Activated CD4-positive, alpha-beta memory T cell treated with anti-CD3 and anti-CD28 coated beads, Interleukin-2, amount 10 ng/mL, durations not matched to agents 7 days and 5 days (primary cell): ENCODE results near the gene CTBP1. TPM values are rescaled to one million over a fixed set of nuclear protein-coding genes. Genes with fewer than 3 reads are reported as not detected.

Experiments
- CTCF ChIA-PET: fragments of 350-600 bp; sonication (Branson Sonifier 250); formaldehyde crosslinking; loops from one replicate; lab custom pipeline; 2021; ENCODE audit warnings: antibody characterized with exemption, inconsistent platforms; lab: Charles Lee
- POLR2A ChIA-PET: fragments of 350-600 bp; sonication (Branson Sonifier 250); formaldehyde crosslinking; loops from one replicate; lab custom pipeline; 2021; ENCODE audit warnings: antibody characterized with exemption; lab: Charles Lee
- DNase-seq: peaks from one replicate; pipeline ENCODE4 v3.0.0-alpha.2; 2020
- H3K27ac Mint-ChIP-seq: one replicate; pipeline ENCODE4 v1.8.0; 2021; ENCODE audit warnings: mild to moderate bottlenecking, mixed read lengths
- H3K27me3 Mint-ChIP-seq: one replicate; pipeline ENCODE4 v1.8.0; 2021; ENCODE audit warnings: mixed read lengths
- H3K36me3 Mint-ChIP-seq: one replicate; pipeline ENCODE4 v1.8.0; 2021; ENCODE audit warnings: low read depth, mixed read lengths
- H3K4me1 Mint-ChIP-seq: one replicate; pipeline ENCODE4 v1.8.0; 2021; ENCODE audit warnings: mixed read lengths
- H3K4me3 Mint-ChIP-seq: one replicate; pipeline ENCODE4 v1.8.0; 2021; ENCODE audit warnings: mild to moderate bottlenecking, mixed read lengths
- H3K9me3 Mint-ChIP-seq: one replicate; pipeline ENCODE4 v1.8.0; 2021; ENCODE audit warnings: mixed read lengths
- total RNA-seq, 2 experiments: library from RNA; stranded (reverse); gene quantifications; one replicate each; pipeline ENCODE4 v1.2.3, GENCODE V29; 2021

The CTBP1 gene
- total RNA-seq, 2 experiments from 2014 or later, result 209 to 221 TPM

DNA sequence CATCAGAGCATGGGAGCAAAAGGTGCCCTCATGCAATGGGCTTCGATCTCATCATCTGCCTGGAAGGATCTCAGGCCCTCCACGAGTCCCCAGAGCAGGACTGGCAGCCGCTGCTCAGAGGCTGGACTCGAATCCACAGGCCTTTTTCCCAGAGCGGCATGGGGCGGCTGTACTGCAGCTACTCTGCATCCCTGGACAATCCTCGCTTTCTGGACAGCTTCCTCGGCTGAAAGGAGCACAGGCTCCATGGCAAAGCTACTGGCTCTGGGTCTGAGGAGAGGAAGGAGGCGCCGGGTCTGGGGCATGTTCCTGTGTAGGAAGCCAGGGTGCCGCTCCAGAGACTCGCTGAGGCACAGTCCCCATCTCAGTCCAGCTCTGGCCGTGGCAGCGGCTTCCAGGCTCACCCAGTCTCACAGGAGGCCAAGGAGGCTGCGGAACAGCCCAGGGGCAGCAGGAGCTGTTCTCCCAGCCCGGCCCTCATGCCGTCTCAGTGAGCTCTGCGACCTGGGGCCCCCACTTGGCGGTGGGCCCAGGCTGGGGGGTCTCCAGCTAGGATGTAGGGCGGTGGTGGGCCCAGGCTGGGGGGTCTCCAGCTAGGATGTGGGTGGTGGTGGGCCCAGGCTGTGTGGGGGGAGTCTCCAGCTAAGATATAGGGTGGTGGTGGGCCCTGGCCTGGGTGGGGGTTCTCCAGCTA lies 73.8 kb downstream of the CTBP1 start:
- CTCF ChIA-PET, result interaction anchor here (0.8 kb wide), 1 partner anchor 8 kb away, joined by 5 read pairs; no protein-coding TSS in a partner anchor
- Mint-ChIP-seq H3K36me3 (peaks cover 9% of the 10 kb centered on the region), H3K9me3 (peaks cover 2% of the 10 kb centered on the region), H3K27me3 (peaks cover 29% of the 10 kb centered on the region), H3K4me3 (no peak overlapping the region), H3K27ac (no peak overlapping the region), H3K4me1 (peaks cover 18% of the 10 kb centered on the region)
- DNase-seq, result no peak
- POLR2A ChIA-PET, result interaction anchor here (1.0 to 3.1 kb wide), 3 partner anchors 9 to 73 kb away, joined by 3 to 12 read pairs (median 3); no protein-coding TSS in a partner anchor

DNA sequence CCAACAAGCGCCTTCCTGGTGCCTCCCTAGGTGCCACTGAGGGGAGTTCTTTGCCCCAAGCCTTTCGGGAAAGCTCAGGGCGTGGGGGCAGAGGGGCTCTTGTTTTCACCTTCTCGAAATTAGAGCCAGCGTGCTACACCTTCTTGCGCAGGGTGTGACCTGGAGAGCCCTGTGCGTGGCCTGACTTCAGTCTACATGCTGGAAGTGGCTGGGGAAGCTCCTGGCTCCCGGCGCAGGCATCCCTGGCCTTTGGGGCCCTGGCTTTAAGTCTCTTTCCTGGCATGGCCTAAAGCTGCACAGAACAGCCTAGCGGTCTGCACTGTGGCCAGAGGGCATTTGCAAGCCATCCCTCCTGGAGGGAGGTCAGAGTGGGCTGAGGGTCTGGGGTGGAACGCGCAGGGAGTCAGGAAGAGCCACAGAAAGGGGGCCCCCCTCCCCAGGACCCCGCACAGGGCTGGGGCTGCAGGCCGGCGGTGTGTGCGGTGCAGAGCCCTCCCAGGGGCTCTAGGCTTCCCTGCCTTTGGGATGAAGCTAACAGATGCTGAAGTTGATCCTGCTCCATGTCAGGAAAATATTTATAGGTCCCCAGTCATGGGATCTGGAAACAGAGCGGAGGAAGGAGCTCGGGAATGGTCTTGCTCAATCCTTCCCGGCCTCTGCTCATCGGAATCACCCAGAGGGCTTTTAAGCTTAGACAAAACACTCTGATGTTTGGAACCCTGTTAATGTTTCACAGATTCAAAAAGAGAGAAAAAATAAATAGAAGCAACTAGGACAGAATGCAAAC lies 75.8 kb downstream of the CTBP1 start:
- no peak for DNase-seq
- H3K4me1 Mint-ChIP-seq, result peaks cover 19% of the 10 kb centered on the region
- ChIA-PET CTCF (interaction anchor here (0.8 to 1.2 kb wide), 2 partner anchors 9 to 44 kb away, joined by 3 to 4 read pairs; no protein-coding TSS in a partner anchor), POLR2A (interaction anchor here (0.8 to 3.1 kb wide), 6 partner anchors 9 to 174 kb away, joined by 3 to 12 read pairs (median 5); partner anchors contain the start of genes CTBP1 and UVSSA)
- no peak overlapping the region for H3K4me3 Mint-ChIP-seq
- no peaks in the 10 kb centered on the region for H3K36me3 Mint-ChIP-seq
- H3K27me3 Mint-ChIP-seq, result peaks cover 29% of the 10 kb centered on the region
- H3K9me3 Mint-ChIP-seq, result no peaks in the 10 kb centered on the region
- no peak overlapping the region for H3K27ac Mint-ChIP-seq

DNA sequence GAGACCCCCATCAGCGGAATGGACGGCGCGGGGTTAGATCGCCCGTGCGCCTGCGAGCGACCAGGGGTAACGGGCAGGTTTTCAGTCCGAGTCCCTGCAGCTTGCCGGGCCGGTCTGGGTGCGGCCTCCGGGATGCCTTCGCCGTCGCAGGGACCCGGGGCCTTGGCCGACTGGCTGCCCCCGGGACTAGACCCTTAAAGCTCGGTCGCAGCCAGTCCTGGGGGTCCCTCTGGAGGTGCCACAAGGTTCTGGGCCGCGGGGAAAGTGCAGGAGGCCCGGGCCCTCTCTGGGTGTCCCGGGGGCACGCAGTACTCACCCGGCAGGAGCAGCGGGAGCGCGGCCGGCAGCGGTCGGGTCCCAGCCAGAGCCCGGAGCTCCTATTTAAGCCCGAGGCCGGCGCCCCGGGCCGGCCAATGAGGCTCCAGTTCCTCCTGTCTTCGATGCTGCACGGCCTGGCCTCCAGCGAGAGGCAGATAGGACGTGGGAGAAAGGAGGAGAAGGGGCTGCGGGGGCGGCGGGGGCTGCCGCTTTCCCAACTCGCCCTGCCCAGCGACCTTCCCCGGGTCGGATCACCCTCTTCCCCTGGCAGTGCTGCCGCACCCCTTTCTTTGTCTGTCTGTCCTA lies 76.6 kb downstream of the CTBP1 start, which contains the start of gene SPON2:
SPON2 (minus strand) TSS at position 356 of the 624 bp plus-strand sequence.
- Mint-ChIP-seq H3K36me3 (no peaks in the 10 kb centered on the region), H3K4me3 (no peak within 1 kb of the TSS), H3K9me3 (no peaks in the 10 kb centered on the region), H3K27ac (no peak within 1 kb of the TSS), H3K4me1 (peaks cover 21% of the 10 kb centered on the region), H3K27me3 (peaks cover 29% of the 10 kb centered on the region)
- ChIA-PET CTCF (interaction anchor here (0.8 kb wide), 1 partner anchor 45 kb away, joined by 3 read pairs; no protein-coding TSS in a partner anchor), POLR2A (interaction anchor here (0.6 to 2.3 kb wide), 8 partner anchors 10 to 174 kb away, joined by 3 to 8 read pairs (median 4); partner anchors contain the start of gene CTBP1)
- DNase-seq, result no peak

DNA sequence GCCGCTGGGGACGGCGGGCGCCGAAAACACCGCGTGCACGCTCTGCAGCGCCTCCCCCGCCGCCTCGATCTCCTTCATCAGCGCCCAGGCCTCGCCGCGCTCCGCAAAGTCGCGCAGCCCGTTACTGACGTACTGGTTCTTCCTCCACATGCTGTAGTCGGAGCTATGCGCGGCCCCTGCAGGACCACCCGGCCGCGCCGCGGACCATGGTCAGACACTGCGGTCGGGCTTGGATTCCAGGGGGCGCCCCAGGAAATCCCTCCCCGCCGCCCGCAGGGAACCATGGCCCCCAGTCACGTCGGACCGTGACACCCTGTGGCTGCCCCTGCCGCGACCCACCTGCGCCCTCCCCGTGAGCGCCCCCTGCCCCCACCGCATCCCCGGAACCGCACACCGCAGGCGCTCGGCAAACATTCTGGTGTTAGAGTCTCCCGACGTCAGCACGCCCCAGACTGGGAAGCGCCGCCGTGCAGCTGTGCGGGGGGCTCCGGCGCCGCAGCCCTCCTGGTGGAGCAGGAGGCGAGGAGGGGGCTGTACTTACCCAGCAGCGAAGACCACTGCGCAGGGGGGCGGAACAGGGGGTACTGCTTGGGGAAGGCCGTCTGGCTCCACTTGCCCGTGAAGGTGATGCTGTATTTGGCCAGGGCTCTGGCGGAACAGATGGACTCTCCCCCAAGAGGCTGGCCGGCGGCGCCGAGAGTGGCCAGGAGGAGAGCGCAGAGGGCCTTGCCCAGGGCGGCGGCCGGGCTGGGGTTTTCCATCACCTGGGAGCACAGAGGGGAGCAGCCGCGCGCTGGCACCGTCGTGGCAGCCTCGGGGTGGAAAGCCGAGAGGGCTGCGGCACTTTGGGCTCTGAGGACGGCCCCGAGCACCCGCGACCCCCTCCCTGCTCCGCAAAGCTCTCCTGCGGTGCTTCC lies 77.4 kb downstream of the CTBP1 start:
- Mint-ChIP-seq H3K9me3 (no peaks in the 10 kb centered on the region), H3K4me1 (peaks cover 24% of the 10 kb centered on the region), H3K27ac (no peak overlapping the region), H3K4me3 (no peak overlapping the region), H3K27me3 (peaks cover 29% of the 10 kb centered on the region), H3K36me3 (no peaks in the 10 kb centered on the region)
- peak; percentile 51 for DNase-seq
- POLR2A ChIA-PET, result interaction anchor here (0.6 to 2.3 kb wide), 7 partner anchors 12 to 175 kb away, joined by 3 to 8 read pairs (median 3); no protein-coding TSS in a partner anchor
- CTCF ChIA-PET, result no interaction called here

DNA sequence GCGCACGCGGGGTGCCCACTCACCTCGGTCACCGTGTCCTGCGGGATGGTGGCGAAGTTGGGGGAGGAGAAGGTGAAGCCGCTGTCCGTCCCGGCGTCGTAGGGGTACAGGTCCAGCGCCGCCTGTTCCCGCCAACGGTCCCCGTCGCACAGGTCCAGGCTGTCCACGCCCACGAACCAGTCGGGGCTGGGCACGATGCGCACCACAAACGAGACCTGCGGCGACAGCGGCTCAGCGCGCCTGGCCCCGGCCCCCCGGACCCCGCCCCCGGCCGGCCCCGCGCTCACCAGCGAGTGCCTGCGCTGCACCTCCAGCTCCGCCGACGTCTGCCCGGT lies 78.0 kb downstream of the CTBP1 start:
- H3K27me3 Mint-ChIP-seq, result peaks cover 29% of the 10 kb centered on the region
- ChIA-PET CTCF (no interaction called here), POLR2A (interaction anchor here (0.7 kb wide), 1 partner anchor 32 kb away, joined by 3 read pairs; no protein-coding TSS in a partner anchor)
- no peak overlapping the region for H3K4me3 Mint-ChIP-seq
- no peak for DNase-seq
- no peaks in the 10 kb centered on the region for H3K36me3 Mint-ChIP-seq
- H3K4me1 Mint-ChIP-seq, result peaks cover 24% of the 10 kb centered on the region
- no peaks in the 10 kb centered on the region for H3K9me3 Mint-ChIP-seq
- H3K27ac Mint-ChIP-seq, result no peak overlapping the region

DNA sequence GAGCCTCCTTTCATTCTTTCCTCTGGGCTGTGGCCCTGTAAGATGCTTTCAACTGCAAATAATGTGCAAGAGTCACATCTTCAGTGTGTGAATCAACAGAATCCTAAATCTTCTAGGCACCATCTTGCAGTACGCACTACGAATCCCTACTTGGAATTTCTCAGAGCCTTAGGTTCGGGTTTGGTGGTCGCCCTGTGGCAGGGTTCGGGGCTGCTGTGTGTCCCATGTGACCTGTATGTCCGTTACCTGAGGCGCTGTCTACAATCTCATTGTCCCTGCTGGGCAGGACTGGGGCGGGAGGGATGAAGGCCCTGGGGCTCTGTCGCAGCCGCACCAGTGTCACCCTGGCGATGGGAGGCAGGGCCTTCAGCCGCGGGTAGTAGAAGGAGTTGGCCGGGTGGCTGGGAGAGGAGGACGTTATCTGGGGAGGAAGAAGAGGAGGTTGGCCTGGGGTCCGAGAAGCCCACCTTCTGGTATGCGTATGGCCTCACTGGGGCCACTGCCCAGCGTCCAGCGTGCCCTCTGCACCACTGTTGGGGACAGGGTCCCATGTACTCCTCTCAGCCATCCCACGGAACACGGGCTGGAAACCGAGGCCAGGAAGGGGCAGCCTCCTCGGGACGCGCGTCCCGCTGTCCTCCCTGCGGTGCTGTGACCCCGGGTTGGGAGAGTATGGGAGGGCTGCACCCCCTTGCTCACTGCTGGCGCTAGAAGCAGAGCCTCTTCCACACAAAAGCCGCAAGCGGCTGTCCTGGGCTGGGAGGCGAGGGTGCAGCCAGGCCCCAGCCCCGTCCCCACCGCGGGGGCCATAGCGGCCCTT lies 78.6 kb downstream of the CTBP1 start:
- Mint-ChIP-seq H3K4me1 (peaks cover 24% of the 10 kb centered on the region), H3K27me3 (peaks cover 29% of the 10 kb centered on the region), H3K9me3 (no peaks in the 10 kb centered on the region), H3K27ac (no peak overlapping the region), H3K36me3 (no peaks in the 10 kb centered on the region), H3K4me3 (no peak overlapping the region)
- no peak for DNase-seq
- CTCF ChIA-PET, result interaction anchor here (1.6 kb wide), 1 partner anchor 32 kb away, joined by 7 read pairs; no protein-coding TSS in a partner anchor
- POLR2A ChIA-PET, result interaction anchor here (0.9 to 4.6 kb wide), 2 partner anchors 32 to 97 kb away, joined by 3 to 39 read pairs; no protein-coding TSS in a partner anchor

DNA sequence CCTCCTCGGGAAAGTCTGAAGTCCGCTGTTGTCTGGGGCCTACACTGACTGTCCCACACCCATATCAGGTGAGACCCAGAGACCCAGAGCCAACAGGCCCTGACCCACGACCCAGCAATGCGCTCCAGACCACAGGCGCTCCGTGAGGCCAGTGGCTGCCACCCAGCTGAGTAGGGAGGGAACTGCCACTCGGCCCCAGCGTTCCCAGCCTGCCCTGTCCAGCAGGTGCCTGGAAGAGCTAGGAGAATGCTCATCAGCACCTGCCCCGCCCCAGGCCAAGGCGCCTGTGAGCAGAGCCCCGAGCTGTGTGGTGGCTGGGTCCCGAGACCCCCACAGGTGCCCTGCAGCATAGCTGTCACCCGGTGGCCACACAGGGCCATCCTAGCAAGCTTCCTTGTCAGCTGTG lies 79.2 kb downstream of the CTBP1 start:
- Mint-ChIP-seq H3K27ac (no peak overlapping the region), H3K36me3 (no peaks in the 10 kb centered on the region), H3K9me3 (no peaks in the 10 kb centered on the region), H3K27me3 (peaks cover 27% of the 10 kb centered on the region), H3K4me1 (peaks cover 24% of the 10 kb centered on the region), H3K4me3 (no peak overlapping the region)
- ChIA-PET CTCF (interaction anchor here (1.6 kb wide), 1 partner anchor 33 kb away, joined by 7 read pairs; no protein-coding TSS in a partner anchor), POLR2A (interaction anchor here (0.9 to 4.6 kb wide), 4 partner anchors 33 to 177 kb away, joined by 3 to 39 read pairs (median 8); partner anchors contain the start of genes CTBP1 and UVSSA)
- DNase-seq, result no peak

DNA sequence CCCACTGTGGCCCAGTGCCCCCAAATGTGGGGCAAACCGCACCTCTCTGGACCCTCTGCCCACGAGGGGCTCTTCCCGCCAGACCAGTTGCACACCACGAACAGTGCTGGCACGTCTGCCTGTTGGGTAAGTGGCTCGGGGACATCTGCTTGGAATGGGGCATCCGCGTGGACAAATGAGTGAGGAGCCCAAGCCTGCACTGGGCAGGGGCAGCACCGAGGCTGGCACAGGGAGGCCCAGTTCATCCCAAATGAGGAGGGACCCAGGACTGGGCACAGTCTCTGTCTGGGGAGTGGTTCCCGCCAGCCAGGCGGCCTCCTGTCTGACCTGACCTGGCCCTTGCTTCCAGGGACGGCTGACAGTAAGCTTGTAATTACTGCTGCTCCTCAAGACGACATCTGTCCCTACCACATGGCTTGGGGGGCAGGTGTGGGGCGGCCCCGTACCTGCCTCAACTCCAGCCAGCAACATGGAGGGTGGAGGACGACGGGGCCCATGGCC lies 79.7 kb downstream of the CTBP1 start:
- Mint-ChIP-seq H3K4me3 (peak overlapping the region; percentile 32), H3K9me3 (no peaks in the 10 kb centered on the region), H3K27ac (no peak overlapping the region), H3K27me3 (peaks cover 26% of the 10 kb centered on the region), H3K4me1 (peaks cover 24% of the 10 kb centered on the region), H3K36me3 (no peaks in the 10 kb centered on the region)
- CTCF ChIA-PET, result interaction anchor here (0.8 to 3.9 kb wide), 4 partner anchors 9 to 48 kb away, joined by 3 to 14 read pairs (median 5); no protein-coding TSS in a partner anchor
- POLR2A ChIA-PET, result interaction anchor here (0.9 to 4.6 kb wide), 5 partner anchors 15 to 178 kb away, joined by 3 to 39 read pairs (median 10); partner anchors contain the start of genes CTBP1 and UVSSA
- DNase-seq, result no peak

DNA sequence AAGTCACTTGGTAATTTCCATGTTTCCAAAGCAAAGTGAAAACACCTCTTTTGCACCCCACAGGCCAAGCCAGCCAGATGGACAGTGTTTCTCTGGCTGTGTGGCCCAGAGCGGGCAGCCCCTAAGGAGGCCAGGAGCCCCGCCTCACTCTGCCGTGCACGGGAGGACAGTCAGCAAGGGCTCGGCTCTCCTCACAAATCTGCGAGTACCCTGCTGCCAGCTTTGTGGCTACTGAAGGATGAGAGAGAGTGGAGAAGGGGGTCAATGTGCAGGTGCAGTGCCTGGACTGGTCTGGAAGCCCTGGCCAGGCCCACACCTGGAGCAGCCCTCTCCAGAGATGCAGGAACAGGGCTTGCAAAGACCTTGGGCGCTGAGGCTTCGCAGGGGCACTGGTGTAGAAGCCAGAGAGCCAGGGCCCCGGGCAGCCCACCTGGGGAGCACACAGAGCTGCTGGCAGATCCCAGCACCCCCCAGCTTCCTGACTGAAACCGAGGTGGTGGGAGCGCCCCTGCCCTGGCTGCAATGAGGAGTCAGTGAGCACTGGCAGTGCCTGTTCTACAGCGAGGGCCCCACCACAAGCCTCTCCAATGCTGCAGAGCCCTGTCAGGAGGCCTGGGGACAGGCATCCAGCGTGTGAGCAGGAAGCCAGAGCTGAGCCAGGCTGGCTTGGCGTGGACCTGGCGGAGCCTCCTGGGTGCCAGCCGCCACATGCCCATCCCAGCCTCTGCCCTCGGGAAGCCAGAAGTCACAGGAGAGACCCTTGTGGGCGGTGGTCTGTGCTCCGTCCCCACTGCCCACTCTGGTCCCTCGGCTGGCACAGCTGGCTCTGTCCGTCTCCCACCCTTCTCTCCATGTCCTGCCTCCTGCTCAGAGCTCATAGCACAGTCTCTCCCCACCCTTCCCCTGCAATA lies 80.5 kb downstream of the CTBP1 start:
- Mint-ChIP-seq H3K9me3 (no peaks in the 10 kb centered on the region), H3K36me3 (no peaks in the 10 kb centered on the region), H3K4me3 (peak overlapping the region; percentile 78), H3K27ac (no peak overlapping the region), H3K4me1 (peaks cover 29% of the 10 kb centered on the region), H3K27me3 (peaks cover 24% of the 10 kb centered on the region)
- ChIA-PET CTCF (interaction anchor here (0.6 to 3.9 kb wide), 21 partner anchors 7 to 164 kb away, joined by 3 to 31 read pairs (median 6); partner anchors contain the start of gene MAEA), POLR2A (interaction anchor here (0.6 to 4.6 kb wide), 11 partner anchors 15 to 178 kb away, joined by 3 to 39 read pairs (median 6); partner anchors contain the start of genes CTBP1, MAEA and UVSSA)
- DNase-seq, result no peak
